Right lobe of liver (tissue), 6 donors: Measurements from ENCODE around the gene YKT6. TPM values are rescaled to one million over a fixed set of nuclear protein-coding genes. Genes with fewer than 3 reads are reported as not detected.

Experiments
- ATAC-seq, 4 donors: fragments of 200-7000 bp; cut with Tn5 transposase; one replicate each; pipeline ENCODE4 v1.9.1; 2020; ENCODE audit warnings: mild to moderate bottlenecking in 4 of 4, moderate library complexity in 4 of 4
- DNase-seq, 3 donors: peaks; one replicate each; pipeline ENCODE4 v3.0.0-alpha.2; 2020
- H3K27ac ChIP-seq, 3 donors: fragments of 200-600 bp; one replicate each; pipeline ENCODE4 v1.8.0; 2022
- H3K27me3 ChIP-seq, 2 donors: fragments of 200-600 bp; one replicate each; pipeline ENCODE4 v1.8.0; 2022
- H3K36me3 ChIP-seq, 4 donors: fragments of 200-600 bp; sonication (generic) in 1 of 4; one replicate each; pipeline versions ENCODE4 v1.5.1 to v1.8.0; 2017 to 2022; ENCODE audit warnings: control low read depth in 1 of 4
- H3K4me1 ChIP-seq, 4 donors: fragments of 200-600 bp; sonication (generic) in 1 of 4; one replicate each; pipeline versions ENCODE4 v1.5.1 to v1.8.0; 2017 to 2022; ENCODE audit warnings: control low read depth in 1 of 4
- H3K4me3 ChIP-seq, 3 donors: fragments of 200-600 bp; one replicate each; pipeline ENCODE4 v1.8.0; 2022
- H3K9me3 ChIP-seq, 4 donors: fragments of 200-600 bp; sonication (generic) in 1 of 4; one replicate each; pipeline versions ENCODE4 v1.5.1 to v1.8.0; 2017 to 2022; ENCODE audit warnings: control low read depth in 1 of 4
- POLR2A ChIP-seq: fragments of 450-650 bp; IDR thresholded peaks from one replicate; pipeline ENCODE4 v1.6.1; 2017; ENCODE audit warnings: antibody characterized with exemption, mild to moderate bottlenecking
- WGBS: methylation state at CpG from one replicate; pipeline ENCODE4 v1.1.6; 2018; ENCODE audit warnings: low coverage, low lambda C conversion rate; ENCODE audit not compliant: insufficient coverage; ENCODE audit errors: missing lambda C conversion rate; 5-methylcytosine and 5-hydroxymethylcytosine counted together
- intact Hi-C, 2 donors: fragments of 100-400 bp; cut with DNase I; formaldehyde crosslinking; loops; one replicate each; pipeline versions ENCODE4 v1.11.2 to v1.14.1; 2022
- total RNA-seq, 6 experiments: library from RNA; depleted of rRNA in 2 of 6; stranded (reverse); fragments of >200 nt in 2 of 6; fragmentation: NEBNext Ultra II Directional in 3 of 6; extraction: Animal tissue kit (Norgen Biotek cat#: 25700) in 3 of 6; gene quantifications; one replicate each; pipeline versions ENCODE4 v1.1.0 to v1.2.4, GENCODE V29; 2016 to 2023
- TF ChIP-seq, protein P1 (sequence below), 4 donors: fragments of 200-600 bp in 3 of 4; fragments of 450-650 bp in 1 of 4; IDR thresholded peaks; one replicate each; pipeline versions ENCODE4 v1.5.1 to v1.8.0; 2016 to 2022; ENCODE audit warnings: antibody characterized with exemption in 4 of 4, mild to moderate bottlenecking in 2 of 4
- donor health status: DM: no; HTN: yes; CAD: no.
- donor health status: DM: no; HTN: no; CAD: no.
- donor health status: DM: no; HTN: no; CAD: no.
- donor health status: DM: no; HTN: yes; CAD: no.
- donor health status: DM: no; HTN: yes; CAD: no.

YKT6 gene
- total RNA-seq, 6 experiments from 2014 or later, result 15.0 to 23.8 (median 19.2) TPM

DNA sequence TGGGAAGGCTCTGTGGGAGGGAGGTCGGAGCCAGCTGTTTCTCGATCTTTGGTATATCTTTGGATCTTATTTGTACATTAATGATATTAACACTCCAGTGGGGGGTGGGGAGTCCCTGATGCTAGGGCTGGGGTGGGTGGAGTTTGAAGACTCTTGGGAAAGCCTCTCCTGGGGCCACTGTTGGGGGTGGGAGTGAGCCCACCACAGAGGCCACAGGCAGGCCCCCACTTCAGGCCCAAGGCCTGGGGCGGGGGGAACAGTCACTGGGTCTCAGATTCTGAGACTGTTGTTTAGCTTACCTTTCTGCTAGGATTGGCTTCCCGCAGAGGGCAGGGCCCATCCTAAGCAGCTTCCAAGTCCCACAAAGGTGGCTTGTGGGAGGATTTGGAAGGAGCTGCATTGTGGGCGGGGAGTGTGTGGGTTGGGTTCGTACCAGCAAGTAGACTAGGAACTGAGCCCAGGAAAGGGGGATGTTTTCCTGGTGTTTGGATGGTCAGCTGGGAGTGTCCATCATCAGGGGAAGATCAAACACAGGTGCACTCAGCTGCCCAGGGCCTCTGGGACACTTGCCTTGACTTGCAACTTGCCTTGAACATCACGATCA is 11.9 kb downstream of the YKT6 start:
- Histone ChIP-seq H3K4me1 (no peaks in the 10 kb centered on the region), H3K27me3 (no peaks in the 10 kb centered on the region), H3K9me3 (no peaks in the 10 kb centered on the region), H3K36me3 (peaks cover 4 to 48% (median 27%) of the 10 kb centered on the region in 4 donors), H3K27ac (no peak overlapping the region), H3K4me3 (no peak overlapping the region)
- ATAC-seq (peak in 1 of 4 donors; percentile 9), DNase-seq (no peak)
- WGBS, result 93% methylated on average over 3 of the region's 7 CpGs
- TF ChIP-seq, protein P1, sequence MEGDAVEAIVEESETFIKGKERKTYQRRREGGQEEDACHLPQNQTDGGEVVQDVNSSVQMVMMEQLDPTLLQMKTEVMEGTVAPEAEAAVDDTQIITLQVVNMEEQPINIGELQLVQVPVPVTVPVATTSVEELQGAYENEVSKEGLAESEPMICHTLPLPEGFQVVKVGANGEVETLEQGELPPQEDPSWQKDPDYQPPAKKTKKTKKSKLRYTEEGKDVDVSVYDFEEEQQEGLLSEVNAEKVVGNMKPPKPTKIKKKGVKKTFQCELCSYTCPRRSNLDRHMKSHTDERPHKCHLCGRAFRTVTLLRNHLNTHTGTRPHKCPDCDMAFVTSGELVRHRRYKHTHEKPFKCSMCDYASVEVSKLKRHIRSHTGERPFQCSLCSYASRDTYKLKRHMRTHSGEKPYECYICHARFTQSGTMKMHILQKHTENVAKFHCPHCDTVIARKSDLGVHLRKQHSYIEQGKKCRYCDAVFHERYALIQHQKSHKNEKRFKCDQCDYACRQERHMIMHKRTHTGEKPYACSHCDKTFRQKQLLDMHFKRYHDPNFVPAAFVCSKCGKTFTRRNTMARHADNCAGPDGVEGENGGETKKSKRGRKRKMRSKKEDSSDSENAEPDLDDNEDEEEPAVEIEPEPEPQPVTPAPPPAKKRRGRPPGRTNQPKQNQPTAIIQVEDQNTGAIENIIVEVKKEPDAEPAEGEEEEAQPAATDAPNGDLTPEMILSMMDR (IDR thresholded peaks at IDR 0.05), result no peak
- TF ChIP-seq POLR2A, result no peak
- intact Hi-C loops, result no loop called here

DNA sequence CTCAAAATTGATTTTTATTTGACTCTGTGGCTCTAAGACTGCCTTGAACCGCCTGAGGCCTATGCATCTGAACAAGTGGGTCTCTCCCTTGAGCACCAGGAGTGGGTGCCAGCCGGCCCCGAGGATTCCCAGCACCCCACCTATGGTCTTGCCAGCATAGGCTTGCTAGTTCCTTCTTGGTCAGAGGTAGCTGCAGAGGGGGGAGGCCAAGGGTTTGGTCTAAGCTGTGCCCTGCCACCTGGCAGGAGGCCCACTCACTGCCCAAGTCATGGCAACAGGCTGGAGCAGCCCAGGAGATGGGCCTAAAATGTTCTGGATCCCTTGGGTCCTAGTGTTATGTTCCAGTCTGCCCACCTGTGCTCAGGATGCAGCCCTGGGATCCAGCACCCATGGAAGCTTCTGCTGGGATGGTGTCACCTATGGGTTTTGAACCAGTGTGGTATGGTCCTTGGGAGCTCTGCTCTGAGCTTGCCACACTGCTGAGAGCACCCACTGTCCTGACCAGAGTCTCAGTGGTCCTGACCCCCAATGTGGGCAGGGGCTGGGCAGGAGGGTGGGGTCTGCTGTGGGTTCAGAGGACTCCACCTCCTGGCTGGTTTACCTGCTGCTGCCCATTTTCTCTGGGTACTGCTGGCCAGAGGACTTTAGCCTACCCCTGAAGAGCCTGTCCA is 12.6 kb downstream of the YKT6 start:
- Histone ChIP-seq H3K27ac (no peak overlapping the region), H3K36me3 (peaks cover 4 to 41% (median 24%) of the 10 kb centered on the region in 4 donors), H3K27me3 (no peaks in the 10 kb centered on the region), H3K9me3 (no peaks in the 10 kb centered on the region), H3K4me1 (no peaks in the 10 kb centered on the region), H3K4me3 (no peak overlapping the region)
- DNase-seq (no peak), ATAC-seq (peak in 1 of 4 donors; percentile 2)
- TF ChIP-seq, protein P1 (IDR thresholded peaks at IDR 0.05), result no peak
- TF ChIP-seq POLR2A, result no peak
- intact Hi-C loops, result no loop called here
- no CpG with 5 or more reads among the region's 3 CpGs for WGBS

DNA sequence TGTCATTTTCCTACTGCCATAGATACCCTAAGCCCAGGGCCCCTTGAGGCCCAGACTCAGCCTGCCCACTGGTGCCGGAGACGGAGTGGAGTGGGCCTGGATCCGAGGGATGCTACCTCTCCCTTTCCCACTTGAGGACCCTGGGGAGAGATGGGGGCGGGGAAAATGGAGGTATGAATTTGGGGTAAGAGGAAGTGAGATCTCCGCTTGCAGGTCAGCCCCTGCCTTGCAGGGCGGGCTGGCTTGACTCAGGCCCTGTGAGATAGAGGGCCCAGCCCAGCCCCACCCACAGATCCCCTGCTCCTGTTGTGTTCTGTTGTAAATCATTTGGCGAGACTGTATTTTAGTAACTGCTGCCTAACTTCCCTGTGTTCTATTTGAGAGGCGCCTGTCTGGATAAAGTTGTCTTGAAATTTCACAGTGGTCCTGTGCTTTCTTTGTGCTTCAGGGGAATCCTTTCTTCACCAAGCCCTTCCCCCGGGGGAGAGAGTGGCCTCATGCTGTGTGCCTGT is 13.2 kb downstream of the YKT6 start:
- DNase-seq (no peak), ATAC-seq (no peak)
- Histone ChIP-seq H3K27me3 (no peaks in the 10 kb centered on the region), H3K36me3 (peaks cover 0 to 36% (median 21%) of the 10 kb centered on the region in 4 donors), H3K9me3 (no peaks in the 10 kb centered on the region), H3K27ac (no peak overlapping the region), H3K4me1 (no peaks in the 10 kb centered on the region), H3K4me3 (no peak overlapping the region)
- intact Hi-C loops, result no loop called here
- no peak for TF ChIP-seq POLR2A
- TF ChIP-seq, protein P1 (IDR thresholded peaks at IDR 0.05), result no peak
- 67% methylated on average over 4 of the region's 9 CpGs for WGBS

DNA sequence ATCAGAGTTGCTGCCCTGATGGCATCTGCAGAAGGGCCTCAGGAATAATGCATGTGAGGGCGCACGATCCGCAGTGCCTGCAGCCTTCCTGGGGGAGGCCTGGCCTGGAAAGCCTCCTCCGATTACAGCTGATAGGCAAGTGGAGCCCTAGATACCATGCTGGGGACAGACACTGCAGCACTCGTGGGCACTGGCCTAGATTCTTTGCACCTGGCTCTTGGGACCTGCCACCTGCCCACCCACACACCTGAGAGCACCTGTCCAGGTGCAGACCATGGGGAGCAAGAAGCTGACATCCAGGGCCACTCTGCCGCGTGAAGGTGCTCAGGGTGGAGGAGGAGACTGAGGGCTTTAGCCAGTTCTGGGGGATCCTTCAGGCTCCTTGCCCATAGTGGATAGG is 14.8 kb downstream of the YKT6 start:
- no peak for DNase-seq

More for the DNA sequence above, 14.8 kb downstream of the YKT6 start:
- Histone ChIP-seq H3K36me3 (peaks cover 0 to 21% (median 10%) of the 10 kb centered on the region in 4 donors), H3K4me1 (no peaks in the 10 kb centered on the region), H3K27me3 (no peaks in the 10 kb centered on the region), H3K4me3 (no peak overlapping the region), H3K9me3 (no peaks in the 10 kb centered on the region), H3K27ac (no peak overlapping the region)
- no CpG with 5 or more reads among the region's 7 CpGs for WGBS
- intact Hi-C loops, result no loop called here
- no peak for TF ChIP-seq POLR2A
- TF ChIP-seq, protein P1 (IDR thresholded peaks at IDR 0.05), result no peak
- no peak for ATAC-seq
